Mucosa of descending colon (tissue), 3 donors: ENCODE results near the gene GLIS1. TPM values are rescaled to one million over a fixed set of nuclear protein-coding genes. Genes with fewer than 3 reads are reported as not detected.

ENCODE experiments used
- ATAC-seq: fragments of 200-7000 bp; cut with Tn5 transposase; one replicate; pipeline ENCODE4 v1.9.1; 2020; ENCODE audit warnings: mild to moderate bottlenecking, moderate library complexity
- DNase-seq, 3 donors: peaks; one replicate each; pipeline ENCODE4 v3.0.0-alpha.2; 2020
- H3K36me3 ChIP-seq: fragments of 200-600 bp; one replicate; pipeline ENCODE4 v1.8.0; 2021; ENCODE audit warnings: low read depth, mild to moderate bottlenecking
- H3K4me1 ChIP-seq: fragments of 200-600 bp; one replicate; pipeline ENCODE4 v1.8.0; 2021; ENCODE audit warnings: low read depth, mild to moderate bottlenecking
- H3K4me3 ChIP-seq: fragments of 200-600 bp; one replicate; pipeline ENCODE4 v1.8.0; 2021; ENCODE audit warnings: mild to moderate bottlenecking
- H3K9me3 ChIP-seq: fragments of 200-600 bp; one replicate; pipeline ENCODE4 v1.8.0; 2021; ENCODE audit warnings: mild to moderate bottlenecking
- intact Hi-C, 2 donors: fragments of 100-400 bp; cut with DNase I in 1 of 2; cut with micrococcal nuclease in 1 of 2; formaldehyde crosslinking; loops; one replicate each; pipeline versions ENCODE4 v1.11.0 to v1.11.1; 2022; cut with DNase I, micrococcal nuclease
- total RNA-seq, 3 donors: library from RNA; stranded (reverse); fragmentation: NEBNext Ultra II Directional in 2 of 3; extraction: Animal tissue kit (Norgen Biotek cat#: 25700) in 2 of 3; gene quantifications; one replicate each; pipeline versions ENCODE4 v1.2.1 to v1.2.4, GENCODE V29; 2021 to 2023
- TF ChIP-seq, protein P1 (sequence below): fragments of 200-600 bp; IDR thresholded peaks from one replicate; pipeline ENCODE4 v1.8.0; 2022; ENCODE audit warnings: antibody characterized with exemption, mild to moderate bottlenecking
- donor health status: DM: no; HTN: no; CAD: no; lungs with moderate emphysema.
- donor health status: DM: no; HTN: no; CAD: no.
- donor health status: DM: no; HTN: yes; CAD: no.

GLIS1 gene
- total RNA-seq, 3 donors from 2014 or later = 0.09 to 0.24 (median 0.14) TPM

DNA sequence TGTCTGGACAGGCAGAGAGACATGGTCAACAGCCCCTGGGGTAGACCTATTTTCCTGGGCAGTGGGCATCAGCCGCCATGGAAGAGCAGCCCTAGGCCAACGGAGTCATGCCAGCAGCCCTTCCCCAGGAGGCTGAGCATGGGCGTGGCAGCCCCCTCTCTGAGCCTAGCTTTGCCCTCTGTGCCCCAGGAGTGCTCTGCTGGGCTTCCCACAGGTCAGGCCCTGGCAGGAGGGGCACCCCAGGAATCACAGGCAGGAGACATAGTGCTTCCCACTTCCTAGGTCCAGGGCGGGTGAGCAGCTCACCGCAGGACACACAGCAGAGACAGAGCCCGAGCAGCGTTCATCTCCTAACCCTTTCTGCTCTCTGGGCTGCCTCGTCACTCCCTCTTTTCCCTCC is 132.8 kb downstream of the GLIS1 start:
- peaks cover 9% of the 10 kb centered on the region for H3K9me3 ChIP-seq
- ATAC-seq (no peak), DNase-seq (no peak)

DNA sequence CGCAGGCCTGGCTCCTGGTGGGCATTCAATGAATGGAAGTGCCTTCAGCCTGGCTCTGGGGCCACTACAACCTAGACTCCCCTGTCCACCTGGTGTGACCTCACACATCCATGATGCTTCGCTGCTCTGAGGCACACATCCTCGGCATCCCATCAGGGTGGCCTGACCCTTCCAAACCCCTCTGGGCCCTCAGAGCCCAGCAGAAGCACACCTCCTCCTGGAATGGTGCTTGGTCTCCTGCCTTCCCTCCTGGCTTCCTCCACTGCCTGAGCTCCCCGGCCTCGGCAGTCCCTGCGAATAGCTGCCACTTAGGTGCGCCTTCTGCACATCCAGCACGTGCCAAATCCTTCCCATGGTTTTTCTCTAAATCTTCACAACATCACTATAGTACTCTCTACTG is 133.8 kb downstream of the GLIS1 start:
- DNase-seq = no peak
- TF ChIP-seq, protein P1, sequence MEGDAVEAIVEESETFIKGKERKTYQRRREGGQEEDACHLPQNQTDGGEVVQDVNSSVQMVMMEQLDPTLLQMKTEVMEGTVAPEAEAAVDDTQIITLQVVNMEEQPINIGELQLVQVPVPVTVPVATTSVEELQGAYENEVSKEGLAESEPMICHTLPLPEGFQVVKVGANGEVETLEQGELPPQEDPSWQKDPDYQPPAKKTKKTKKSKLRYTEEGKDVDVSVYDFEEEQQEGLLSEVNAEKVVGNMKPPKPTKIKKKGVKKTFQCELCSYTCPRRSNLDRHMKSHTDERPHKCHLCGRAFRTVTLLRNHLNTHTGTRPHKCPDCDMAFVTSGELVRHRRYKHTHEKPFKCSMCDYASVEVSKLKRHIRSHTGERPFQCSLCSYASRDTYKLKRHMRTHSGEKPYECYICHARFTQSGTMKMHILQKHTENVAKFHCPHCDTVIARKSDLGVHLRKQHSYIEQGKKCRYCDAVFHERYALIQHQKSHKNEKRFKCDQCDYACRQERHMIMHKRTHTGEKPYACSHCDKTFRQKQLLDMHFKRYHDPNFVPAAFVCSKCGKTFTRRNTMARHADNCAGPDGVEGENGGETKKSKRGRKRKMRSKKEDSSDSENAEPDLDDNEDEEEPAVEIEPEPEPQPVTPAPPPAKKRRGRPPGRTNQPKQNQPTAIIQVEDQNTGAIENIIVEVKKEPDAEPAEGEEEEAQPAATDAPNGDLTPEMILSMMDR = no peak
- H3K9me3 ChIP-seq = peaks cover under 1% of the 10 kb centered on the region
- H3K4me3 ChIP-seq = no peak overlapping the region
- intact Hi-C loops = no loop called here
- no peaks in the 10 kb centered on the region for H3K4me1 ChIP-seq
- no peaks in the 10 kb centered on the region for H3K36me3 ChIP-seq
- ATAC-seq = no peak

More for the DNA sequence above, 132.8 kb downstream of the GLIS1 start:
- no peak overlapping the region for H3K4me3 ChIP-seq
- TF ChIP-seq, protein P1 = no peak
- no peaks in the 10 kb centered on the region for H3K36me3 ChIP-seq
- intact Hi-C loops = no loop called here
- H3K4me1 ChIP-seq = no peaks in the 10 kb centered on the region

DNA sequence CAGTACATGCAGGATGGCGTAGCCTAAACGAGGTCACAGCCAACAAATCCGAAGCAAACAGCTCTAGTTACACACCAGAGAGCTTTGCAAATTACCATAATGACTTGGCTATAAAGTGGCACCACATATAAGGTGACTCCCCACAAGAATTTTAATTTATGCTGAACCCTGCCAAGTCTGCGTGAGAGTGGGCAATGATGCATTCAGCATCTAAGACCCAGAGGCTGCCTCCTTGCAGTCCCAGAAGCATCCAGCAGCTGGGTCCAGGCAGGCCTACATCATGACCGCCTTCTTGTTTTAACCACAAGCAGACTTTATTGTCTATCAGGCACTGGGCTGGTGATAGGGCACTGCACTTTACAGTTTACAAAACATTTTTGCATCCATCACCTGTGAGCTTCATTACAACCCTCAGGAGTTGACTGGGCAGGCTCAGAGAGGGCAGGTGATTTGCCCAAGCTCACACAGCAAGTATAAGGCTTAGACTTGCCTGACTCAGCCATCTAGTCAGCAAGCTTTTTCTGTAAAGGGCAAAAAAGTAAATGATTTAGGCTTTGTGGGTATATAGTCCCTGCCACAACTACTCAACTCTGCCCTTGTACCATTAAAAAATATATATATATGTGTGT is 134.6 kb downstream of the GLIS1 start:
- Histone ChIP-seq H3K4me1 (no peaks in the 10 kb centered on the region), H3K4me3 (no peak overlapping the region), H3K36me3 (no peaks in the 10 kb centered on the region), H3K9me3 (no peaks in the 10 kb centered on the region)
- no peak for DNase-seq
- ATAC-seq = no peak
- TF ChIP-seq, protein P1 = no peak
- intact Hi-C loops = no loop called here

DNA sequence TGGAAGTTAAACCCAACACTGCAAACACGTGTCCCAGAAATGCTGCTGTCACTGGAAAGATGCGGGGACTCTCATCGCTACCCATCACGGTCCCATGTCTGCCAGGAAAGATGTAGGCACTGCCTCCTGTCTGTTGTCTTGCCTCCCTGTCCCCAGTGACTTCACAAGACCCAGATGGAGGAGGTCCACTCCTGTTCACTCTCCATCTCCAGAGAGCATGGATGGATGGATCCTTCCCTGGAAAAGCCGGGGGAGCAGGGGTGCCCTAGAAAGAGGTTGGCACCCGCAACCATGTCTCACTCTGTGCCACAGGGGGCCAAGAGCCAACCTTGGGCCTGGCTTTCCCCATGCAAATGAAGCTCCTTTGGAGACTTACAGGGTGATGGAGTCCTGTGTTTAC is 135.5 kb downstream of the GLIS1 start:
- no peak for ATAC-seq
- no peaks in the 10 kb centered on the region for H3K4me1 ChIP-seq
- H3K36me3 ChIP-seq = no peaks in the 10 kb centered on the region
- TF ChIP-seq, protein P1 = no peak
- no peaks in the 10 kb centered on the region for H3K9me3 ChIP-seq
- intact Hi-C loops = no loop called here
- H3K4me3 ChIP-seq = no peak overlapping the region
- no peak for DNase-seq

DNA sequence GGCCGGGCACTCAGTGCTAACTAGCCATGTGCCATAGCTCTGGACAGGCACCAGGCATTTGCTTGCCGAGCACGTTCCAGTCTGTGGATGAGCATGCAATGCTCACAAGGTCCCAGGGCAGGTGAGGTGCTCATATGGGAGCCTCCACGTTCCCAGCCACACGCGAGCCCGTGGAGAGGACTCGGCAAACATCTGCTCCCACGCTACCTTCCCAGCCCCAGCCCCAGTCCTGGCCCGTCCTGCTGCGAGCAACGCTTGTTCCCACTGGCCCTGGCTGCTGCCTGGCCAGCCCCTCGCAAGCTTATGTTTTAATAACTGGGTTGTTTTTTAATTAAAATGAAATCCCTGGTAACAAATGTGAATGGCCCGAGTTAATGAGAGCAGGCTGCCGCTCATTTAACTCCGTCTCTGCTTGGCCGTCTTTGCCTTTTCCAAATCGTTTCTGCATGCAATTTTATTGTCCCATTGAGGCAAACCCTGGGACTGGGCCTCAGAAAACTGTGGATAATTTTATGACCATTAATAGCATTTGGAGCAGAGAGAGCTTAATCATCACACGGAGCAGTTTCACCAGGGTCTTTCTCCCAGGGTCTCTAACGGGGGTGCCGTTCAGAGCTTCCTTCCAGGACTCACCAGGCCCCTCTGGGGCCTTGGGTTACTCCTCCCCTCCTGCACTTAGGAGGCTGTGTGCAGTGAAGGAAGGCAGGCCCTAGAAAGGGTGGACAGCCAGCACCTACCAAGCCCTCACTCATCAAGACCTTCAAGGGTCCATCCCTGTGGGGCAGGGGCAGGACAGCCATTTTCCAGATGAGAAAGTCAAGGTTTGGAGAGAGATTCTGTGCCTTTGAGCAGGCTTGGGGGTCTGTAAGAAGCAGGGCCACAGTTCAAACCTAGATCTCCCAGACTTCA is 136.8 kb downstream of the GLIS1 start:
- intact Hi-C loops = no loop called here
- Histone ChIP-seq H3K4me1 (no peaks in the 10 kb centered on the region), H3K36me3 (no peaks in the 10 kb centered on the region), H3K9me3 (no peaks in the 10 kb centered on the region), H3K4me3 (no peak overlapping the region)
- DNase-seq (no peak), ATAC-seq (no peak)
- TF ChIP-seq, protein P1 = no peak
